ENCODE data around the gene MED13L.
"Not testable (repeated sequence)": the region's sequence is repeated elsewhere in the genome, so short reads cannot be mapped to it uniquely, and the experiment has no call there.

The MED13L gene

GRCh38 chr12:116145451-116145850, 132.0 kb downstream of the MED13L start:
- DNase-seq: no peak

- no peak for DNase-seq
Observed at GRCh38 chr12:116144384-116144783, 133.1 kb downstream of the MED13L start.

GRCh38 chr12:116143909-116144308, 133.6 kb downstream of the MED13L start:
- DNase-seq: no peak

- DNase-seq: no peak
Observed at GRCh38 chr12:116142936-116143898, 134.3 kb downstream of the MED13L start.

GRCh38 chr12:116141833-116142162, 135.7 kb downstream of the MED13L start:
- DNase-seq: no peak

- no peak for DNase-seq
Observed at GRCh38 chr12:116141110-116141832, 136.2 kb downstream of the MED13L start.

- DNase-seq: no peak
Observed at GRCh38 chr12:116140529-116140928, 137.0 kb downstream of the MED13L start.

- no peak for DNase-seq
Observed at GRCh38 chr12:116138781-116139180, 138.7 kb downstream of the MED13L start.

- DNase-seq: no peak
Observed at GRCh38 chr12:116138364-116138763, 139.1 kb downstream of the MED13L start.

GRCh38 chr12:116137318-116137717, 140.2 kb downstream of the MED13L start:
- no peak for DNase-seq

GRCh38 chr12:116136340-116136739, 141.2 kb downstream of the MED13L start:
- no peak for DNase-seq

GRCh38 chr12:116135209-116135930, 142.1 kb downstream of the MED13L start:
- DNase-seq: no peak

GRCh38 chr12:116133636-116134214, 143.8 kb downstream of the MED13L start:
- no peak for DNase-seq

GRCh38 chr12:116133149-116133548, 144.3 kb downstream of the MED13L start:
- no peak for DNase-seq

GRCh38 chr12:116131987-116132386, 145.5 kb downstream of the MED13L start:
- not testable (repeated sequence) for DNase-seq

- DNase-seq: no peak
Observed at GRCh38 chr12:116131176-116131575, 146.3 kb downstream of the MED13L start.

- no peak for DNase-seq
Observed at GRCh38 chr12:116130431-116130830, 147.1 kb downstream of the MED13L start.

- DNase-seq: no peak
Observed at GRCh38 chr12:116128779-116129178, 148.7 kb downstream of the MED13L start.

- DNase-seq: no peak
Observed at GRCh38 chr12:116127859-116128258, 149.6 kb downstream of the MED13L start.

GRCh38 chr12:116126610-116127009, 150.9 kb downstream of the MED13L start:
- DNase-seq: no peak

- no peak for DNase-seq
Observed at GRCh38 chr12:116125956-116126566, 151.4 kb downstream of the MED13L start.

GRCh38 chr12:116125084-116125483, 152.4 kb downstream of the MED13L start:
- DNase-seq: no peak
